GM12878 (cell line): ENCODE measurements around the gene GPC6. TPM values are rescaled to one million over a fixed set of nuclear protein-coding genes. Genes with fewer than 3 reads are reported as not detected.

Experiments
- ATAC-seq: fragments of 200-7000 bp; cut with Tn5 transposase; 3 replicates; pipeline ENCODE4 v1.9.1; 2020; ENCODE audit warnings: mild to moderate bottlenecking, moderate library complexity
- BruUV-seq: library from RNA; stranded (reverse); fragments of 400-500 nt; replicated peaks from 2 replicates; lab custom pipeline; 2021; lab: Mats Ljungman, UMichigan
- CTCF ChIA-PET: fragments of 300-600 bp; sonication (Branson Sonifier 250); formaldehyde crosslinking; extraction: SDS; loops from one replicate; lab custom pipeline; 2021; ENCODE audit warnings: inconsistent platforms; lab: Yijun Ruan, JAX
- POLR2A ChIA-PET: fragments of 350-600 bp; formaldehyde crosslinking; extraction: SDS; loops from one replicate; lab custom pipeline; 2021; ENCODE audit warnings: inconsistent platforms; lab: Charles Lee
- RAD21 ChIA-PET: fragments of 300-600 bp; sonication (Branson Sonifier 250); formaldehyde crosslinking; loops from one replicate; lab custom pipeline; 2023; ENCODE audit warnings: antibody characterized with exemption; ENCODE audit not compliant: unreplicated experiment; lab: Charles Lee
- SMC1A ChIA-PET: fragments of 300-600 bp; sonication (Branson Sonifier 250); formaldehyde crosslinking; loops from one replicate; lab custom pipeline; 2023; ENCODE audit not compliant: unreplicated experiment, uncharacterized antibody; lab: Charles Lee
- DNase-seq: peaks from one replicate; pipeline ENCODE4 v3.0.0-alpha.2; 2011; ENCODE audit warnings: low read depth, low spot score
- FAIRE-seq: peaks from 3 replicates; lab custom pipeline; 2011; peaks lifted over from hg19 to GRCh38; lab: Jason Lieb, UNC
- H2AFZ ChIP-seq: 2 replicates; pipeline ENCODE4 v1.6.0; 2011; ENCODE audit warnings: low read depth, low read length, control low read depth; ENCODE audit not compliant: control insufficient read depth
- H3K27ac ChIP-seq: 2 replicates; pipeline ENCODE4 v1.5.1; 2011; ENCODE audit warnings: control low read depth; ENCODE audit not compliant: control insufficient read depth, insufficient read depth
- H3K27me3 ChIP-seq, 2 experiments: replicated peaks in 1 of 2; 2 replicates each; pipeline versions ENCODE4 v1.6.0 to v1.6.1; 2011; ENCODE audit warnings: low read length in 1 of 2; ENCODE audit not compliant: control insufficient read depth in 2 of 2, insufficient read depth in 2 of 2
- H3K36me3 ChIP-seq, 2 experiments: 2 replicates each; pipeline ENCODE4 v1.5.1; 2011; ENCODE audit warnings: low read length in 1 of 2; ENCODE audit not compliant: control insufficient read depth in 2 of 2, insufficient read depth in 2 of 2
- H3K4me1 ChIP-seq: 2 replicates; pipeline ENCODE4 v1.6.1; 2011; ENCODE audit warnings: mild to moderate bottlenecking, low read length, moderate library complexity, mixed read lengths; ENCODE audit not compliant: control insufficient read depth, insufficient read depth
- H3K4me2 ChIP-seq: 2 replicates; pipeline ENCODE4 v1.6.0; 2011; ENCODE audit warnings: control low read depth; ENCODE audit not compliant: control insufficient read depth, insufficient read depth
- H3K4me3 ChIP-seq: fragments of 200-600 bp; sonication (generic); 2 replicates; pipeline ENCODE4 v1.5.1; 2016
- H3K79me2 ChIP-seq: 2 replicates; pipeline ENCODE4 v1.6.0; 2011; ENCODE audit warnings: low read length; ENCODE audit not compliant: control insufficient read depth, insufficient read depth
- H3K9ac ChIP-seq: 2 replicates; pipeline ENCODE4 v1.8.0; 2011; ENCODE audit warnings: low read length, control low read depth, mixed read lengths; ENCODE audit not compliant: control insufficient read depth, insufficient read depth
- H3K9me3 ChIP-seq: replicated peaks from 3 replicates; pipeline ENCODE4 v1.5.1; 2011; ENCODE audit warnings: mild to moderate bottlenecking, low read length; ENCODE audit not compliant: control insufficient read depth, insufficient read depth
- H4K20me1 ChIP-seq: 2 replicates; pipeline ENCODE4 v1.6.0; 2011; ENCODE audit not compliant: control insufficient read depth, insufficient read depth
- EP300 ChIP-seq, 2 experiments: fragments of 150-350 bp in 1 of 2; IDR thresholded peaks; 2 replicates each; pipeline ENCODE4 v1.6.1; 2011 to 2012; ENCODE audit warnings: low read depth in 2 of 2, low read length in 2 of 2, borderline replicate concordance in 1 of 2, improper control_type of control experiment in 1 of 2, inconsistent platforms in 1 of 2; ENCODE audit not compliant: control insufficient read depth in 1 of 2
- SUPT20H ChIP-seq: IDR thresholded peaks from 2 replicates; pipeline ENCODE4 v1.6.1; 2011; ENCODE audit warnings: low read depth, mild to moderate bottlenecking, low read length, moderate library complexity, borderline replicate concordance; ENCODE audit not compliant: control insufficient read depth
- ZBED1 ChIP-seq: IDR thresholded peaks from 2 replicates; pipeline ENCODE4 v1.6.1; 2016; ENCODE audit warnings: borderline replicate concordance
- WGBS: methylation state at CpG from one replicate; pipeline ENCODE4 v1.1.6; 2016; ENCODE audit warnings: low lambda C conversion rate; ENCODE audit not compliant: insufficient replicate concordance, insufficient coverage; ENCODE audit errors: missing lambda C conversion rate; 5-methylcytosine and 5-hydroxymethylcytosine counted together
- in situ Hi-C: fragments of 300-500 bp; cut with MboI; formaldehyde crosslinking; loops from 9 replicates; pipeline ENCODE4 v1.14.3; 2018; ENCODE audit warnings: mixed read lengths
- intact Hi-C: fragments of 100-400 bp; cut with micrococcal nuclease; formaldehyde crosslinking; loops from one replicate; pipeline ENCODE4 v1.14.2; 2022; ENCODE audit not compliant: unreplicated experiment
- polyA plus RNA-seq, 11 experiments: library from polyadenylated mRNA; depleted of rRNA in 4 of 11; unstranded in 6 of 11; stranded (reverse) in 5 of 11; fragments of >200 nt; fragmentation: Nextera tagmentation in 4 of 11; fragmentation: Illumina TruSeq in 1 of 11; extraction: Ambion mirVana in 4 of 11; extraction: Trizol in 1 of 11; gene quantifications; 1 replicate in 1 of 11; 2 replicates in 10 of 11; pipeline versions ENCODE4 v1.2.1 to v1.2.3, GENCODE V29; 2011 to 2016; ENCODE audit warnings: inconsistent platforms in 2 of 11, missing spikeins in 2 of 11, low read depth in 1 of 11
- total RNA-seq, 4 experiments: library from RNA; depleted of rRNA in 3 of 4; stranded (reverse); fragments of >200 nt in 3 of 4; fragmentation: Illumina TruSeq in 1 of 4; extraction: Trizol in 1 of 4; gene quantifications; 2 replicates each; pipeline versions ENCODE4 v1.2.1 to v1.2.3, GENCODE V29; 2013 to 2021

The GPC6 gene
- total and polyA plus RNA-seq, 10 of the 15 experiments (the other 5 are each of a cell fraction or from before 2014, with no cell fraction given), result 0.03 to 0.04 (median 0.03) TPM; not detected in 7

GRCh38 chr13:93292366-93292765 lies 65.8 kb downstream of the GPC6 start:
- 0% methylated on average over 1 of the region's 1 CpG for WGBS
- no peaks in the 10 kb centered on the region for H3K36me3 ChIP-seq
- H3K4me3 ChIP-seq, result no peak overlapping the region
- no peak overlapping the region for H3K27ac ChIP-seq
- H3K9me3 ChIP-seq, result no peaks in the 10 kb centered on the region
- DNase-seq (no peak), FAIRE-seq (no peak), ATAC-seq (no peak)
- H3K27me3 ChIP-seq, result no peaks in the 10 kb centered on the region
- H3K9ac ChIP-seq, result no peak overlapping the region
- BruUV-seq, result no TSS peak
- no peak for TF ChIP-seq SUPT20H
- TF ChIP-seq ZBED1, result no peak
- TF ChIP-seq, all 136 proteins: peak for 0
- ChIA-PET RAD21 (no interaction called here), CTCF (no interaction called here), SMC1A (no interaction called here), POLR2A (no interaction called here)
- Histone ChIP-seq H3K4me1 (no peaks in the 10 kb centered on the region), H2AFZ (no peak overlapping the region), H3K4me2 (no peak overlapping the region), H3K79me2 (no peaks in the 10 kb centered on the region), H4K20me1 (no peaks in the 10 kb centered on the region)
- in situ Hi-C loops (no loop called here), intact Hi-C loops (no loop called here)

GRCh38 chr13:93293710-93294109 lies 67.1 kb downstream of the GPC6 start:
- DNase-seq (no peak), ATAC-seq (no peak), FAIRE-seq (no peak)
- 0% methylated on average over 1 of the region's 1 CpG for WGBS
- in situ Hi-C loops, result no loop called here
- no TSS peak for BruUV-seq
- H3K9ac ChIP-seq, result no peak overlapping the region
- POLR2A ChIA-PET, result no interaction called here
- intact Hi-C loops, result no loop called here
- H3K27ac ChIP-seq, result no peak overlapping the region
- H3K79me2 ChIP-seq, result no peaks in the 10 kb centered on the region
- RAD21 ChIA-PET, result no interaction called here
- no peaks in the 10 kb centered on the region for H3K27me3 ChIP-seq
- SMC1A ChIA-PET, result no interaction called here
- H3K4me2 ChIP-seq, result no peak overlapping the region
- no peaks in the 10 kb centered on the region for H3K9me3 ChIP-seq
- no peaks in the 10 kb centered on the region for H4K20me1 ChIP-seq
- CTCF ChIA-PET, result no interaction called here
- H2AFZ ChIP-seq, result no peak overlapping the region
- TF ChIP-seq EP300 (IDR thresholded peaks at IDR 0.05; ENCODE audit: borderline replicate concordance in 1 of 2, control insufficient read depth in 1 of 2, low read depth in 2 of 2, low read length in 2 of 2), result no peak
- TF ChIP-seq, all 136 proteins: peak for 0
- no peaks in the 10 kb centered on the region for H3K36me3 ChIP-seq
- H3K4me3 ChIP-seq, result no peak overlapping the region
- no peaks in the 10 kb centered on the region for H3K4me1 ChIP-seq
